Naive thymus-derived CD4-positive, alpha-beta T cell (primary cell): ENCODE data around the gene SEC14L3. TPM values are rescaled to one million over a fixed set of nuclear protein-coding genes. Genes with fewer than 3 reads are reported as not detected.

ENCODE experiments used
- ATAC-seq: fragments of 150-1000 bp; cut with Tn5 transposase; 2 replicates; pipeline ENCODE4 v1.10.0; 2021; ENCODE audit warnings: mild to moderate bottlenecking, moderate library complexity
- CTCF ChIA-PET: fragments of 350-600 bp; sonication (Branson Sonifier 250); formaldehyde crosslinking; loops from one replicate; lab custom pipeline; 2021; ENCODE audit warnings: antibody characterized with exemption; lab: Charles Lee
- POLR2A ChIA-PET: fragments of 350-600 bp; sonication (Branson Sonifier 250); formaldehyde crosslinking; loops from one replicate; lab custom pipeline; 2021; ENCODE audit warnings: antibody characterized with exemption, inconsistent platforms; lab: Charles Lee
- DNase-seq, 9 donors: peaks; one replicate each; pipeline versions ENCODE4 v3.0.0 to v3.0.0-alpha.2; 2020 to 2022; ENCODE audit warnings: mixed read lengths in 1 of 9
- H3K27ac ChIP-seq: one replicate; pipeline ENCODE4 v1.7.0; 2013; ENCODE audit warnings: mild to moderate bottlenecking, low read depth, low read length, moderate library complexity
- H3K27me3 ChIP-seq, 2 donors: one replicate each; pipeline ENCODE4 v1.7.0; 2013; ENCODE audit warnings: low read length in 2 of 2, mild to moderate bottlenecking in 2 of 2, moderate library complexity in 2 of 2; ENCODE audit not compliant: control insufficient read depth in 2 of 2, insufficient read depth in 2 of 2
- H3K36me3 ChIP-seq, 3 experiments: 1 replicate in 2 of 3; 2 replicates in 1 of 3; pipeline ENCODE4 v1.7.0; 2013; ENCODE audit warnings: low read length in 3 of 3, mild to moderate bottlenecking in 3 of 3, moderate library complexity in 1 of 3; ENCODE audit not compliant: insufficient read depth in 3 of 3, control insufficient read depth in 2 of 3
- H3K4me1 ChIP-seq, 2 donors: one replicate each; pipeline ENCODE4 v1.7.0; 2013; ENCODE audit warnings: low read length in 2 of 2, mild to moderate bottlenecking in 2 of 2, moderate library complexity in 1 of 2; ENCODE audit not compliant: control insufficient read depth in 2 of 2, insufficient read depth in 2 of 2
- H3K4me3 ChIP-seq: 2 replicates; pipeline ENCODE4 v1.7.0; 2013; ENCODE audit warnings: mild to moderate bottlenecking, low read length
- H3K9me3 ChIP-seq, 3 experiments: 1 replicate in 2 of 3; 2 replicates in 1 of 3; pipeline ENCODE4 v1.7.0; 2013; ENCODE audit warnings: low read length in 3 of 3; ENCODE audit not compliant: control insufficient read depth in 2 of 3
- H3K27ac Mint-ChIP-seq, 9 donors: one replicate each; pipeline ENCODE4 v1.8.0; 2020 to 2022; ENCODE audit warnings: mixed read lengths in 9 of 9, mild to moderate bottlenecking in 8 of 9, moderate library complexity in 5 of 9, inconsistent platforms in 2 of 9
- H3K27me3 Mint-ChIP-seq, 5 donors: one replicate each; pipeline ENCODE4 v1.8.0; 2021 to 2022; ENCODE audit warnings: mixed read lengths in 5 of 5, mild to moderate bottlenecking in 1 of 5
- H3K36me3 Mint-ChIP-seq, 5 donors: one replicate each; pipeline ENCODE4 v1.8.0; 2020 to 2022; ENCODE audit warnings: mixed read lengths in 5 of 5, mild to moderate bottlenecking in 3 of 5, inconsistent platforms in 1 of 5
- H3K4me1 Mint-ChIP-seq, 7 donors: one replicate each; pipeline ENCODE4 v1.8.0; 2020 to 2022; ENCODE audit warnings: mixed read lengths in 7 of 7, mild to moderate bottlenecking in 3 of 7, inconsistent platforms in 1 of 7
- H3K4me3 Mint-ChIP-seq, 10 donors: one replicate each; pipeline ENCODE4 v1.8.0; 2020 to 2022; ENCODE audit warnings: mild to moderate bottlenecking in 10 of 10, mixed read lengths in 10 of 10, moderate library complexity in 6 of 10, inconsistent platforms in 2 of 10
- H3K9me3 Mint-ChIP-seq, 11 donors: one replicate each; pipeline ENCODE4 v1.8.0; 2020 to 2022; ENCODE audit warnings: mixed read lengths in 11 of 11, mild to moderate bottlenecking in 4 of 11, inconsistent platforms in 1 of 11, moderate library complexity in 1 of 11
- intact Hi-C, 2 donors: fragments of 100-400 bp; cut with micrococcal nuclease; formaldehyde crosslinking; loops; one replicate each; pipeline ENCODE4 v1.15.1; 2023
- polyA plus RNA-seq, 2 donors: library from polyadenylated mRNA; unstranded; fragments of 300-500 nt; fragmentation: Illumina TruSeq; gene quantifications; one replicate each; pipeline ENCODE4 v1.2.3, GENCODE V29; 2021
- total RNA-seq, 6 experiments: library from RNA in 5 of 6; stranded (reverse) in 5 of 6; gene quantifications; 1 replicate in 5 of 6; 2 replicates in 1 of 6; pipeline ENCODE4 v1.2.3 and lab custom pipeline; 2021 to 2026

Gene SEC14L3
- total and polyA plus RNA-seq, 7 experiments from 2014 or later, result not detected

- Mint-ChIP-seq H3K4me1 (no peaks in the 10 kb centered on the region), H3K27me3 (peaks cover 0 to 13% (median 3%) of the 10 kb centered on the region in 5 donors), H3K4me3 (no peak overlapping the region), H3K27ac (no peak overlapping the region), H3K36me3 (no peaks in the 10 kb centered on the region), H3K9me3 (peaks cover 0 to 6% (median 0%) of the 10 kb centered on the region in 11 donors)
- ATAC-seq (no peak), DNase-seq (no peak)
- Histone ChIP-seq H3K4me3 (no peak overlapping the region), H3K4me1 (no peaks in the 10 kb centered on the region), H3K36me3 (no peaks in the 10 kb centered on the region), H3K27me3 (no peaks in the 10 kb centered on the region), H3K27ac (no peak overlapping the region), H3K9me3 (no peaks in the 10 kb centered on the region)
- intact Hi-C loops, result no loop called here
- ChIA-PET CTCF (no interaction called here), POLR2A (no interaction called here)
These were observed 40.1 kb upstream of the SEC14L3 start for GRCh38 chr22:30511911-30512310.

DNA sequence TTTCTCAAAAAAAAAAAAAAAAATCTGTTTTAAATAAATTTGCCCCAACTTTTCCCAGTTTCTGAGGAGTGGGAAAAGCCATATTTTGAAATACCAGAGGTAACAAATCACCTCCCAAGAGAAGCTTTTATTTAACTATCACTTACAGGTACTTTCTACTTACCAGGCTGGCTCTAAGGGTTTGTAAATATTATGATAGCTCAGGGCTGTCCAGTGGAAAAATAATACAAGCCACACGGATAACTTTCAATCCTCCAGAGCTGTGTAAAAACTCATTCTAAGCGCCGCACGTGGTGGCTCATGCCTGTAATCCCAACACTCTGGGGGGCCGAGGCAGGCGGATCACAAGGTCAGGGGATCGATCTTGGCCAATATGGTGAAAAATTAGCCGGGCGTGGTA lies 39.3 kb upstream of the SEC14L3 start:
- no peaks in the 10 kb centered on the region for H3K4me1 Mint-ChIP-seq
- H3K27me3 Mint-ChIP-seq, result peaks cover 3 to 19% (median 8%) of the 10 kb centered on the region in 5 donors
- DNase-seq (no peak), ATAC-seq (no peak)
- H3K9me3 Mint-ChIP-seq, result peaks cover 0 to 6% (median 0%) of the 10 kb centered on the region in 11 donors
- H3K27ac ChIP-seq, result no peak overlapping the region
- no peaks in the 10 kb centered on the region for H3K36me3 ChIP-seq
- ChIA-PET CTCF (interaction anchor here (0.7 kb wide), 2 partner anchors 374 to 807 kb away, joined by 4 to 7 read pairs; no protein-coding TSS in a partner anchor), POLR2A (no interaction called here)
- no peak overlapping the region for H3K4me3 Mint-ChIP-seq
- no peaks in the 10 kb centered on the region for H3K36me3 Mint-ChIP-seq
- H3K9me3 ChIP-seq, result no peaks in the 10 kb centered on the region
- H3K4me1 ChIP-seq, result no peaks in the 10 kb centered on the region
- no peak overlapping the region for H3K4me3 ChIP-seq
- no peaks in the 10 kb centered on the region for H3K27me3 ChIP-seq
- intact Hi-C loops, result no loop called here
- no peak overlapping the region for H3K27ac Mint-ChIP-seq

DNA sequence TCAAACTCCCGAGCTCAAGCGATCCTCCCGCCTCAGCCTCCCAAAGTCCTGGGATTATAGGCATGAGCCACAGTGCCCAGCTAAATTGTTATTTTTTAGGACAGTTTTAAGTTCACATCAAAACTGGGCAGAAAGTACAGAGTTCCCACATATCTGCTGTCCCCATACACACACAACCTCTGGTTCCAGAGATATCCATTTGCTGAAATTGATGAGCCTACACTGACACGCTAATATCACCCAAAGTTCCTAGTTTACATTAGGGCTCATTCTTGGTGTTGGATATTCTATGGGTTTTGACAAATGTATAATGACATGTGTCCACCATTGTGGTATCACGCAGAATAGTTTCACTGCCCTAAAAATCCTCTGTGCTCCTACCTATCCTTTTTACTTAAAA lies 36.4 kb upstream of the SEC14L3 start:
- intact Hi-C loops, result no loop called here
- no peak overlapping the region for H3K4me3 Mint-ChIP-seq
- H3K36me3 Mint-ChIP-seq, result no peaks in the 10 kb centered on the region
- H3K27ac Mint-ChIP-seq, result no peak overlapping the region
- peaks cover 18 to 36% (median 22%) of the 10 kb centered on the region in 5 donors for H3K27me3 Mint-ChIP-seq
- peaks cover 0 to 5% (median 0%) of the 10 kb centered on the region in 7 donors for H3K4me1 Mint-ChIP-seq
- Histone ChIP-seq H3K27ac (no peak overlapping the region), H3K4me1 (no peaks in the 10 kb centered on the region), H3K36me3 (no peaks in the 10 kb centered on the region), H3K4me3 (no peak overlapping the region), H3K9me3 (no peaks in the 10 kb centered on the region), H3K27me3 (peaks cover 0 to 6% of the 10 kb centered on the region in 2 donors)
- CTCF ChIA-PET, result interaction anchor here (0.6 to 0.7 kb wide), 2 partner anchors 20 to 45 kb away, joined by 3 read pairs; no protein-coding TSS in a partner anchor
- ATAC-seq, result no peak
- DNase-seq, result no peak
- POLR2A ChIA-PET, result no interaction called here
- H3K9me3 Mint-ChIP-seq, result peaks cover 0 to 6% (median 0%) of the 10 kb centered on the region in 11 donors

- no peaks in the 10 kb centered on the region for H3K36me3 ChIP-seq
- no peak overlapping the region for H3K27ac ChIP-seq
- Mint-ChIP-seq H3K4me3 (no peak overlapping the region), H3K27ac (no peak overlapping the region), H3K4me1 (peaks cover 0 to 5% (median 0%) of the 10 kb centered on the region in 7 donors), H3K9me3 (peaks cover 0 to 6% (median 0%) of the 10 kb centered on the region in 11 donors), H3K36me3 (no peaks in the 10 kb centered on the region), H3K27me3 (peaks cover 18 to 36% (median 22%) of the 10 kb centered on the region in 5 donors)
- no peak overlapping the region for H3K4me3 ChIP-seq
- ChIA-PET POLR2A (no interaction called here), CTCF (interaction anchor here (0.7 kb wide), 1 partner anchor 19 kb away, joined by 3 read pairs; no protein-coding TSS in a partner anchor)
- no peaks in the 10 kb centered on the region for H3K9me3 ChIP-seq
- no peaks in the 10 kb centered on the region for H3K4me1 ChIP-seq
- DNase-seq (no peak), ATAC-seq (no peak)
- intact Hi-C loops, result no loop called here
- peaks cover 0 to 6% of the 10 kb centered on the region in 2 donors for H3K27me3 ChIP-seq
These were observed 35.9 kb upstream of the SEC14L3 start for GRCh38 chr22:30507670-30508069.

GRCh38 chr22:30506507-30506968 lies 34.7 kb upstream of the SEC14L3 start:
- ChIA-PET CTCF (no interaction called here), POLR2A (no interaction called here)
- Mint-ChIP-seq H3K27ac (no peak overlapping the region), H3K4me1 (peaks cover 0 to 5% (median 0%) of the 10 kb centered on the region in 7 donors), H3K4me3 (no peak overlapping the region), H3K9me3 (peaks cover 0 to 6% (median 0%) of the 10 kb centered on the region in 11 donors), H3K36me3 (no peaks in the 10 kb centered on the region), H3K27me3 (peaks cover 18 to 36% (median 23%) of the 10 kb centered on the region in 5 donors)
- Histone ChIP-seq H3K27ac (no peak overlapping the region), H3K27me3 (peaks cover 0 to 6% of the 10 kb centered on the region in 2 donors), H3K4me3 (no peak overlapping the region), H3K4me1 (no peaks in the 10 kb centered on the region), H3K9me3 (no peaks in the 10 kb centered on the region), H3K36me3 (no peaks in the 10 kb centered on the region)
- ATAC-seq, result no peak
- intact Hi-C loops, result no loop called here
- DNase-seq, result no peak

DNA sequence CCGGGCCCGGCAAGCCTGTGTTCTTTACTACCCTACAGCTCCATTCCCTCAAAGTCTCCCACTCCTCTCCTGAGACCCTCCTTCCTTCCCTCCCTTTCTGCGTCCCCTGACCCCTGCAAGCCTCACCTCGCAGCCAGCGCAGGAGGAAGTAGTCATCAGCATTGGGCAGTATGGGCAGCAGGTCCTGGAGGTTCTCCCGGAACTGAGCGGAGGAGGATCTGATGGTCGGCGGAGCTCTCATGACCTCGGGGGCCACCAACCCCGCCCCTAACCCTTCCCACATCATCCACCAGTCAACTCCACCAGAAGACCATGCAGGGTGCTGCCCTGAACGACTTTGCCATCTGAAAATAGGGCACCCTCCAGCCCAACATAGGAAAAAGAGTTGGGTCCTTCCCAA lies 31.7 kb upstream of the SEC14L3 start:
- Histone ChIP-seq H3K9me3 (no peaks in the 10 kb centered on the region), H3K27ac (no peak overlapping the region), H3K27me3 (peaks cover 0 to 6% of the 10 kb centered on the region in 2 donors), H3K4me3 (no peak overlapping the region), H3K4me1 (no peaks in the 10 kb centered on the region), H3K36me3 (no peaks in the 10 kb centered on the region)
- Mint-ChIP-seq H3K4me1 (peaks cover 0 to 5% (median 0%) of the 10 kb centered on the region in 7 donors), H3K4me3 (no peak overlapping the region), H3K27me3 (peaks cover 18 to 41% (median 29%) of the 10 kb centered on the region in 5 donors), H3K36me3 (no peaks in the 10 kb centered on the region), H3K9me3 (no peaks in the 10 kb centered on the region), H3K27ac (no peak overlapping the region)
- ChIA-PET POLR2A (no interaction called here), CTCF (interaction anchor here (0.6 kb wide), 1 partner anchor 16 kb away, joined by 4 read pairs; no protein-coding TSS in a partner anchor)
- intact Hi-C loops, result no loop called here
- DNase-seq, result no peak
- no peak for ATAC-seq

GRCh38 chr22:30502911-30503310 lies 31.1 kb upstream of the SEC14L3 start:
- Mint-ChIP-seq H3K27ac (no peak overlapping the region), H3K36me3 (no peaks in the 10 kb centered on the region), H3K9me3 (no peaks in the 10 kb centered on the region), H3K4me1 (peaks cover 0 to 5% (median 0%) of the 10 kb centered on the region in 7 donors), H3K4me3 (no peak overlapping the region), H3K27me3 (peaks cover 18 to 45% (median 29%) of the 10 kb centered on the region in 5 donors)
- DNase-seq (no peak), ATAC-seq (no peak)
- H3K36me3 ChIP-seq, result no peaks in the 10 kb centered on the region
- no peak overlapping the region for H3K4me3 ChIP-seq
- CTCF ChIA-PET, result no interaction called here
- H3K9me3 ChIP-seq, result no peaks in the 10 kb centered on the region
- peaks cover 0 to 6% of the 10 kb centered on the region in 2 donors for H3K27me3 ChIP-seq
- intact Hi-C loops, result no loop called here
- POLR2A ChIA-PET, result no interaction called here
- no peak overlapping the region for H3K27ac ChIP-seq
- H3K4me1 ChIP-seq, result no peaks in the 10 kb centered on the region
